Effector CD4-positive, alpha-beta T cell (primary cell): ENCODE results near the gene PPP1R11.
"Not testable (repeated sequence)": the region's sequence is repeated elsewhere in the genome, so short reads cannot be mapped to it uniquely, and the experiment has no call there.

Source experiments
- DNase-seq: peaks from one replicate; pipeline ENCODE4 v3.0.0-alpha.2; 2020

The PPP1R11 gene

GRCh38 chr6:30100154-30100553 lies 33.2 kb downstream of the PPP1R11 start:
- no peak for DNase-seq

GRCh38 chr6:30100585-30101443 lies 33.8 kb downstream of the PPP1R11 start:
- DNase-seq = no peak

GRCh38 chr6:30101444-30102413 lies 34.7 kb downstream of the PPP1R11 start:
- peak; percentile 53 for DNase-seq

- DNase-seq = no peak
Measured at GRCh38 chr6:30102414-30102969, 35.5 kb downstream of the PPP1R11 start.

GRCh38 chr6:30102970-30103871 lies 36.2 kb downstream of the PPP1R11 start:
- DNase-seq = peak; percentile 75

- DNase-seq = no peak
Measured at GRCh38 chr6:30103872-30104179, 36.8 kb downstream of the PPP1R11 start.

GRCh38 chr6:30104661-30105060 lies 37.7 kb downstream of the PPP1R11 start:
- no peak for DNase-seq

GRCh38 chr6:30111266-30111856 lies 44.4 kb downstream of the PPP1R11 start:
- DNase-seq = no peak

- DNase-seq = no peak
Measured at GRCh38 chr6:30112402-30112994, 45.5 kb downstream of the PPP1R11 start.

GRCh38 chr6:30113003-30113759 lies 46.2 kb downstream of the PPP1R11 start, which contains the start of gene TRIM31:
TRIM31 (minus strand) TSS chr6:30113090; CDS start chr6:30112805, 285 bp downstream.
- no peak for DNase-seq

- DNase-seq = no peak
Measured at GRCh38 chr6:30113841-30114240, 46.8 kb downstream of the PPP1R11 start.

GRCh38 chr6:30116724-30117123 lies 49.7 kb downstream of the PPP1R11 start:
- DNase-seq = no peak

- not testable (repeated sequence) for DNase-seq
Measured at GRCh38 chr6:30118691-30119090, 51.7 kb downstream of the PPP1R11 start.
